HG03432 (cell line): ENCODE data around the gene POLR2M.

ENCODE experiments used
- ATAC-seq: cut with Tn5 transposase; IDR thresholded peaks from one replicate; pipeline ENCODE4 v1.9.1; 2021; ENCODE audit warnings: mild to moderate bottlenecking, moderate library complexity; ENCODE audit not compliant: unreplicated experiment

Gene POLR2M

DNA sequence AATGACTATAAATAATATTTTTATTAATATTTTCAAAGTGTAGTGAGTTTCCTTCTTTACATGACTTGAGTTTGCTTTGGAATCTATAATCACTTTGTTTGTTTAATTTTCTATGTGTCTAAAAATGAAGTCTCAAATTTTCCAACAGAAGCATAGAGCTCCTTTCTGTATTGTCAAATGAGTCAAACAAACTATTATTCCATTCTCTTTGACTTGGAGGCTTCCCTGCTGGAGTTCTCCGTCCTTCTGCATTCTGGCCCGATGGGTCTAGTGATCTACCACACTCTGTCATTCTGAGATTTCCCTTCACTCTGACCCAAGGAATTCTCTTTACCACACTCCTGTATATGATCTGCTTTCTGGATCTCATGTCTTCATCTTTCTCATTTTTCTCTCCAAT, 30.1 kb downstream of the POLR2M start:
- no peak for ATAC-seq

DNA sequence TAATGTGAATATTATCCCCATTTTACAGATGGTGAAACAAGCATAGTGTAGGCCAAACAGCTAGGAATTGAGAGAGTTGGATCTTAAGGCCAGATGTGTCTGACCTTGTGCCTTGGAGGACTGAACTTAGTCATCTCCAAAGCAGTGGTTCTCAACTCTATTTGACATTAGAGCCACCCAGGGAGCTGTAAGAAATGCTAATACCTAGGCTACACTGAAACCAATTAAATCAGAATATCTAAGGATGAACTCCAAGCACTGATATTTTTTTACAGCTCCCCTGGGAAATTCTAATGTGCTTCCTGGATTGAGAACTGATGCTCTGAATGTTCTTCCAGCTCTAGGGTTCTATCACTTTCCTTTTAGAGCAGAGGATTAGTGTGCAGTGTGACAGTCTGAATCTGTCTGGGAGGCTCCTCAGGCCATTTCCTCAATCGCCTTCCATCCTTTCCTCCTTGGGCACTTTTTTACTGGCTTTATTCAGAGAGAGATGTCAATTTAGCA, 32.3 kb downstream of the POLR2M start:
- ATAC-seq, result no peak

DNA sequence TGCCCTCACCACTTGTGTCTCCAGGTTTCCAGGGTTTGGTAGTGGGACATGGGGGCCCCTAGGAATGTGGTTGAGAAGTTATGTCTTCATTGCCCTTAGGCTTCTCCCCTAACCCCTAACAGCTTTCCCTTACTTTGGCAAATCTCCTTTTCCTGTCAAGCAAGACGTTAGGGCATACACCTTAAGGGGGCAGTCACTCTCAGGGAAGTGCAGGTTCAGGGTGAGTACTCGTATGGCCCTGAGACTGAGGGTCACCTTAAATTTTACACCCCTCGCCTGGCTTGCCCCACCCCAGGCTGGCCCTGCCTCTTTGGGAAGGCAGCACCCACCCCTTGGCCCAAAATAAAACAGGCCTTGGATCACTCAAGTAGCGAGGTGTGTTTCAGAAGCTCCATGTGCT, 33.5 kb downstream of the POLR2M start:
- ATAC-seq, result no peak

DNA sequence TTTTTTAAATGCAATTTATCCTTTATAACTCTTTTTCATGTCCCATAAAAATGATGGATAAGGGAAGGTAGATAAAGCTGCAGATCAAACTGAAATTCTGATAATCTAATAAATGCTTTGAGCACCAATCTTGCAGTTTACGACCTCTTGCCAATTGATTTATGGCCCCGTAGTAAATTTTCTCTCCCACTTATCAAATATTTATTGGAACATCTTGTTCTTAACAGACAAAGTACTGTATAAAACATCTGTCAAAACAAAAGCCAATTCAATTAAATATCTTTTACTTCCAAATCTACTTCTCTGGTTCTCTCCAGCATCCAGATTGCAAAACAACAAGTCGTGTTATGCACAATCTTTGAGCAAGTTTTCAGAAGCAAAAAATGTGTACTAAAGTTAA, 34.6 kb downstream of the POLR2M start:
- no peak for ATAC-seq

DNA sequence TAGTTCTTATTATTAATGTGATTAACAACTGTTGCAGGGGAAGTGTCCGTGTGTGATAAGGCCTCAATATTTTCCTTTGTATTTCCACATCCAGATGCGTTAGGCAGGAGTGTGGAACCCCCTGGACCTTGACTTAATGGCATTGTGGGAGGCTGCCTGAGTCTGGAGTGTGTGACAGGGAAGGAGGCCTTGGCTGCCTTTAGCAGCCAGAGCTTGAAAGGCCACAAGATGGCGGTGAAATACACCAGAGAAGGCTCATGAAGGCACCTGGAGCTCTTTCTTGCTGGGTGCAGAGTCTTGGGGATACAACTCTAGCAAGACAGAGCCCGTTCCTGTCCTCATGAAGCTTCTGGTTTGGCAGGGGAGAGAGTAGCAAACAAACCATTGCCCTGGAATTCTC, 36.9 kb downstream of the POLR2M start:
- ATAC-seq, result no peak

DNA sequence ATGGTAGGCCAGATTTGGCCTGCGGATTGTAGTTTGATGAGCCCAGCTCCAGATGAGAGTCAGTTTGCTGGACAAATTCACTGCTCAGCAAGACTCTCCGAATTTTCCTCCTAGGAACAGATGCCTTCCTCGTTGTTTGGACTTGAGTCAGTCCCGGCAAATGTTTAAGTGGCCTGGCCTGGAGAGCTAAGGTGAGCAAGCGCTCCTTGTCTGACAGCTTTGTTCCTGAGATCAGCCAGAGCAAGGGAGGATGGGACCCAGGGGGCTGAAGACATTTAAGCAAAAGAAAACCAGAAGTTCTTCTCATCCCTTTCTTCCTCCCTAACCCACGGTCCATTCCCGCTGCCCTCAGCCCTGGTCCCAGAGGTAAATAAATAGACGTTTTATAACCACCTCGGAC, 40.3 kb downstream of the POLR2M start:
- ATAC-seq, result no peak

DNA sequence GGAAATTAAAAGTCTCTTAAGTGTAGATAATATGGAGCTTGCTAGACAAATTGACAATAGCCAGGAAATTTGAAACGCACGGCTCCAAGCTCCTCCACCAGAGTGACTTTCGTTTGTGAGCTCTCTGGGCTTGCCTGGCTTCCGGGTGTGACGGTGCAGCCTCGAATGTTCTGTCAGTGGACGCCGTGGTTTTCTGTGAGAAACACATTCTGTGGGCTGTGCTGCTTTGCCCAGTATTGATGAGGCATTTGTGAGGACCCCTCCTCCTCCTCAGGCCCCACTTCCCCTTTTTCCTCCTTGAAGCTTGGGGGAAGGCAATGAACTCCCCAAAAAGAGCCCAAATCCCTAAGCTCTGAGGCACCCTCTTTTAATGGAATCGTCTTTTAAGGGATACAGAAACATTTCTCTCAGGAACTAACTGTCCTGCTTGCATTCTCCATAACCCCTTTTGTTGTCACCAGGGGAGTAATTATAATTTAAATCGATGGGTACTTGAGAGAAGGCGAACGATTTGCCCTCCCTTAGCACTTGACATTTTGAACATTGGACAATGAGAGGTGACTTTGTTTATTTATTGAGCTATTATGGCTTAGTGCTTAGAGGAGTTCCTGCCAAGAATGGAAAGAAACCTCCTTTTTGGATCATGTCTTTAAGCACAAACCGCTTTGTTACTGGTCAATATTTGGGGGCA, 40.8 kb downstream of the POLR2M start:
- ATAC-seq, result no peak

DNA sequence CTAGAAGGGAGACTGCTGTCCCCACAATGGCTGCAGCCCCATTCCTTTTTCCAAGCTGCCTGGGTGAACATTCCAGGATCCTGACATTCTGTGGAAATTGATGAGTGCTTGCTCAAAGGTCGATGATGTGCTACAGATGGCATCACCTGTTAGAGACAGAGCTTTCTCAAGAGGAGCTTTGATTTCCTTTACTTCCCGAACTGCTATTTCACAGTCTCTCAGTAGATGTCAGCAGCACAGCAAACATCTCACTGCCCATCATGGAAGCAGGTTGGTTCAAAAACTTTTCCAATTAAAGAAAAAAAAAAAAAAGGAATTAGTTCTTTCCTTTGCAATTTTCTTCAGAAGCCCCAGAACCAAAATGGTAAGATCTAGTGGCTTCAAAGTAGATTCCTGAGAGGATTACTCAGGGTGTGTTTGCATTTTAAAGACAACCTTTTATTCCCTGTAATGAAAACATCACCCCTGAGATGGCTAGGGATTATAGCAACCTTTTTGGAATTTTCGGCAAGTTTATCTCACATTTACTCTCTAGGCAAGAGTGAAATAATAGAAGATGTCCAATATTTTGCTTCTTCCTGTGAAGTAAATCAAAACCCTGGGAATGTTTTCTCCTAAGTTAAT, 44.8 kb downstream of the POLR2M start:
- ATAC-seq, result no peak

DNA sequence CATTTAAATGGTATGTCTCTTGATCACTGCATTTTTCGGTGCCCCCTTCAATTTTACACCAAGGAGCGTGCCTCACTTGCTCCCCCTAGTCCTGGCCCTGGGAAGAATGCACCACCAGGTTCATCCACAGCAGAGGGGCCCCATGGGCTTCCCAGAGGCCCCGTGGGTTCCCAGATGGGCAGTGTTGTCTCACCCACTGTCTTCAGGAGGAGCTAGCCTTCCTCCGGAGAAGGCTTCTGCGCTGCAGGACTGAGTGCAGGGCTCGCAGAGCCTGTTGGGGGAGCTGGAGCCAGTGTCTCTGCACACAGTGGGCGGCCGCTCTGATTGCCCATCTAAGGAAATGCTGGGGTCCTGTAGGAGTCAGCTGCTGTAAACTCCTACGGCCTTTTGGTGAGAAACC, 45.9 kb downstream of the POLR2M start:
- ATAC-seq, result no peak

DNA sequence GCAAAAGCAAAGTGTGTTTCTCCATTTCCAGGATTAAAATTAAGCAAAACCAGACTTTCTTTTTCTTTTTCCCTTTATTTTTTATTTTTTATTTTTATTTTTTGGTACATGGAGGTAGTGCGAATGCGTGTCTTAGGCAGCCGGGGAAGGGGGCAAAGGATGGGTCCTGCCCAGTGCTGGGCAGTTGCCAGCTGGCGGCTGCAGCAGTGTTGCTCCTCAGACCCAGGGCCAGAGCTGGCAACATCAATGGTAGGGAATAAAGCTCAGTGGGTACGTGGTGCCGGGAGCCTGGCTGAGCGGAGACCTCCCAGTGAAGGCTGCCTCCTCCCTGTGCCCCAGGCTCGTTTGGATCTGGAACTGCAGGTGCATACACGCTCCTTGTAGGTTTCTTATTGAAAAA, 46.3 kb downstream of the POLR2M start:
- ATAC-seq, result no peak

DNA sequence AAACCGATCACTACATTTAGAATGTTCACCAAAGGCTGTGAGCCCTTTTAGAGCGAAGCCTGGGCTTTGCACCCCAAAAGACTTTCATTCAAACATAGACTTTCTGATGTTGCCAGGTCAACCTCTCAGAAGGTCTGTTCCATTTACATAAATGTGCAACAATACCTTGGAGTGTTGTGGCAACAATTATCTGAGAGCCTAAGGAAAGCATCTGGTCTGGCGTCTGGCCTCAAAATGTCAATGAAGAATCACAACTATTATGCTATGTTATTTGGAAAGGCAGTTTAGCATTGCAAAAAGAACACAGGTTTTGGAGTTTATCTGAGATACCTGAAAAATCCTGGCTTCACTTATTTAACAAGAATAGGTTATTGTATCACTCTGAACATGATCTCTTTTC, 50.0 kb downstream of the POLR2M start:
- no peak for ATAC-seq

DNA sequence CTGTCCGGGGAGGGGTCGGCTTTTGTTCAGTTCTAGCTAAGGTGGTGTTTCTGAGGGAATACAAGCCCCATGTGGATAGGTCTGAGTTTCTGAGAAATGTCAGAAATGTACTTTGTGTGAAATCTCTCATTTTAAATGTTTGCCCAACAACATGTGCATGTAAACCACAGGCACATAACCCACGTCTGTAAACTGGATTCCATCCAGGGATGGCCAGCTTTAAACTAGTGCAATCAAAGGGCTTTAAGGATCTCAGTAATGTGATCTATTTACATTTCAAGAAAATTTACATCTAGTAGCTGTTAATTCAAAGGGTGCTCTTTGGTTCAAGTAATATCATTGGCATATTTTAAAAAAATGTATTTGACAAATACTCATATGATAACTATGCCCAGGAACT, 52.0 kb downstream of the POLR2M start:
- no peak for ATAC-seq

DNA sequence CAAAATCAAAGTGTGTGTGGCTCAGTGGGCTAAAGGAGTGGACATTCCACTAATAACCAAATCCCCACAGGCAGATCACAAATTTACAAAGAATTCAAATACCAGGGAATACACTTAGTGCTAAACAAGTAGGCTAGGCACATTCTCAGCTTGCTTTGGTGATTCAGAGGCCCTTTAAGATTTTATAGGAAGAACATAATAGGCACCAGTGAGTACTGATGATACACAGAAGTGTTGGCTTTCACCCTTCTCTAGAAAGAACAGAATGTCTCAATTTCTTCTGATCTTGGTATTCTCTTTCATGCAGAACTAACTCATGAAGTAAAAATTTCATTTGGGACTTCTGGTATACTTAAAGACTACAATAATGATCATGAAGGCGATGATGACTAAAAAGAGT, 55.0 kb downstream of the POLR2M start:
- ATAC-seq, result no peak

DNA sequence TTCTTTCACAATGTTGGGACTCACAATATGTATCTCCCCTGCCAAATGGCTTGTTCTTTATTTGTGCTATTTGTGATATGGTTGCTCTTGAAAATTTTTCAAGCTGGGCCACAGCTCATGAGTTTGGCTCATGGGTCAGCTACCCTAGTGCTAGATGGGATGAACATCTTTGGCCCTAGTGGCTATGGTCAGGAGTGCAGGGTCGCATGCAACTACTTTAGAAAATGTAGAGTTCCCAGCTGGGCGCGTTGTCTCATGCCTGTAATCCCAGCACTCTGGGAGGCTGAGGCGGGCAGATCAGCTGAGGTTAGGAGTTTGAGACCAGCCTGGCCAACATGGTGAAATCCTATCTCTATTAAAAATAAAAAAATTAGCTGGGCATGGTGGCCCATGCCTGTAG, 55.8 kb downstream of the POLR2M start:
- no peak for ATAC-seq

DNA sequence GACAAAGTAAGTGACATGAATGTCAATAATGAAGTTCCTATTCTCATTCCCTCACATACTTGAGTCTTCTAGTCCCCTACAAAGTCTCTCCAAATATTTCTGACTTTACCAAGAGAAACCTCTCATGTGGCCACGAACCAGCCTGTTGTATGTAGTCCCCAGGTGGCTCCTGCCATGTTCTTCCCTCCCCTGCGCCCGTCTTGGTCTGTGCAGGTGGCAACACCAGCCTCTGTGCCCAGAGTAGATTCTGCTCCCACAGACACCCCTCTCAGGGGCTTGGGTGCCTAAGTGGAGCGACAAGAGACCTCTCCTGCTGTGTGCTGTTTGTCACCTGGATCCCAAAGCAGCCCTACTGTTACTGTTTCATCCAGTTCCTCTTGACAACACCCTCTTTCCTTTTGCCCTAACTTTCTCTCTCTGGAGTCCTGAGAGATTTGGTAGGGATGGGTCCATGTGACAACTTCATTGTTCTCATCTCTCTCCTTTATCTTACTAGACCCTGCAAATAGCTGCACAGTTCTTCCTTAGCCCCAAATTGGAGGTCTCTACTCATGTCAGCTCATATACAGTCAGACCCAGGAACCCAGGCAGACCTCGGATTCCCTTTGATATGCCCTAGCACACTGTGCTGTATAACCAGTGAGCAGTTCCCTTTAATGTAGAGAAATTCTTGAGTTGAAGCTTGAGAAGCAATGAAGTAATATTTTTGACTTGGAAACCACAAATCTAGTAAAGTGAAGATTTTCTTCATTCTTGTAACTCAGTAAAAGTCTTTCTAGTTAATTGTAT, 56.9 kb downstream of the POLR2M start:
- no peak for ATAC-seq
